Neural cell (in vitro differentiated cells): ENCODE measurements around the gene VAV2. TPM values are rescaled to one million over a fixed set of nuclear protein-coding genes. Genes with fewer than 3 reads are reported as not detected.

Experiments
- H2AFZ ChIP-seq: fragments of 200-600, 300-800 bp; sonication (generic), shearing (Covaris generic); 2 replicates; pipeline ENCODE4 v1.6.0; 2014; ENCODE audit warnings: low read depth, mild to moderate bottlenecking, antibody characterized with exemption, low read length, moderate library complexity
- H3F3A ChIP-seq: fragments of 200-600 bp; shearing (Covaris generic); 2 replicates; pipeline ENCODE4 v1.6.1; 2016; ENCODE audit warnings: mild to moderate bottlenecking, moderate library complexity, mixed read lengths, antibody characterized with exemption, low read length; ENCODE audit not compliant: insufficient read depth, poor library complexity, severe bottlenecking
- H3K27ac ChIP-seq: fragments of 200-600, 300-800 bp; sonication (generic), shearing (Covaris generic); 2 replicates; pipeline ENCODE4 v1.5.1; 2014; ENCODE audit warnings: mild to moderate bottlenecking, low read length, moderate library complexity
- H3K27me3 ChIP-seq: fragments of 300-800, 200-600 bp; sonication (generic), shearing (Covaris generic); 2 replicates; pipeline ENCODE4 v1.6.0; 2014; ENCODE audit warnings: mild to moderate bottlenecking, low read depth, low read length, moderate library complexity; ENCODE audit not compliant: insufficient read depth
- H3K36me3 ChIP-seq: fragments of 300-800, 200-600 bp; sonication (generic), shearing (Covaris generic); 2 replicates; pipeline ENCODE4 v1.5.1; 2014; ENCODE audit warnings: mild to moderate bottlenecking, antibody characterized with exemption, low read length, moderate library complexity; ENCODE audit not compliant: insufficient read depth
- H3K4me2 ChIP-seq: fragments of 300-800, 200-600 bp; sonication (generic), shearing (Covaris generic); 2 replicates; pipeline ENCODE4 v1.6.0; 2014; ENCODE audit warnings: mild to moderate bottlenecking, low read length
- H3K4me3 ChIP-seq: fragments of 300-800, 200-600 bp; sonication (generic), shearing (Covaris generic); 2 replicates; pipeline ENCODE4 v1.5.1; 2014; ENCODE audit warnings: mild to moderate bottlenecking, low read length, moderate library complexity
- H3K79me2 ChIP-seq: fragments of 200-600 bp; shearing (Covaris generic); replicated peaks from 2 replicates; pipeline ENCODE4 v1.6.0; 2014; ENCODE audit warnings: mild to moderate bottlenecking, low read length, moderate library complexity; ENCODE audit not compliant: insufficient read depth
- H3K9ac ChIP-seq: fragments of 300-800, 200-600 bp; sonication (generic), shearing (Covaris generic); 2 replicates; pipeline ENCODE4 v1.6.1; 2016; ENCODE audit warnings: mild to moderate bottlenecking, low read length, mixed read lengths
- H3K9me2 ChIP-seq: fragments of 200-600 bp; shearing (Covaris generic); 2 replicates; pipeline ENCODE4 v1.6.1; 2016; ENCODE audit warnings: mild to moderate bottlenecking, low read length, mixed read lengths; ENCODE audit not compliant: insufficient read depth
- H3K9me3 ChIP-seq: fragments of 200-600, 300-800 bp; sonication (generic), shearing (Covaris generic); 2 replicates; pipeline ENCODE4 v1.6.1; 2016; ENCODE audit warnings: mild to moderate bottlenecking, mixed run types, low read length, moderate library complexity, mixed read lengths
- H4K20me1 ChIP-seq: fragments of 200-600 bp; shearing (Covaris generic); 2 replicates; pipeline ENCODE4 v1.6.1; 2016; ENCODE audit warnings: mild to moderate bottlenecking, mixed run types; ENCODE audit not compliant: insufficient read depth
- CTCF ChIP-seq: fragments of 450-650 bp; IDR thresholded peaks from 2 replicates; pipeline ENCODE4 v1.5.1; 2014; ENCODE audit warnings: antibody characterized with exemption, mild to moderate bottlenecking, moderate library complexity; ENCODE audit not compliant: poor library complexity, severe bottlenecking
- EP300 ChIP-seq: fragments of 450-650 bp; conservative IDR thresholded peaks from 2 replicates; pipeline ENCODE4 v1.6.1; 2014; ENCODE audit warnings: antibody characterized with exemption, mild to moderate bottlenecking, moderate library complexity; ENCODE audit not compliant: poor library complexity, severe bottlenecking
- EZH2 ChIP-seq: fragments of 200-600, 300-800 bp; shearing (Covaris generic), sonication (generic); IDR thresholded peaks from 2 replicates; pipeline ENCODE4 v1.6.1; 2014; ENCODE audit warnings: antibody characterized with exemption, low read length, borderline replicate concordance, mild to moderate bottlenecking; ENCODE audit not compliant: insufficient read depth, poor library complexity, severe bottlenecking
- MXI1 ChIP-seq: fragments of 450-650 bp; conservative IDR thresholded peaks from 2 replicates; pipeline ENCODE4 v1.6.1; 2014; ENCODE audit warnings: antibody characterized with exemption, mild to moderate bottlenecking; ENCODE audit not compliant: poor library complexity, severe bottlenecking
- POLR2AphosphoS5 ChIP-seq: IDR thresholded peaks from 2 replicates; pipeline ENCODE4 v1.6.1; 2012
- RAD21 ChIP-seq: fragments of 450-650 bp; conservative IDR thresholded peaks from 2 replicates; pipeline ENCODE4 v1.6.1; 2014; ENCODE audit warnings: antibody characterized with exemption, mild to moderate bottlenecking, moderate library complexity
- REST ChIP-seq: IDR thresholded peaks from 2 replicates; pipeline ENCODE4 v1.6.1; 2012; ENCODE audit warnings: borderline replicate concordance
- SMC3 ChIP-seq: fragments of 450-650 bp; conservative IDR thresholded peaks from 2 replicates; pipeline ENCODE4 v1.6.1; 2014; ENCODE audit warnings: antibody characterized with exemption, mild to moderate bottlenecking, moderate library complexity; ENCODE audit not compliant: poor library complexity
- TAF1 ChIP-seq: IDR thresholded peaks from 2 replicates; pipeline ENCODE4 v1.6.1; 2012; ENCODE audit warnings: low read depth
- polyA plus RNA-seq: library from polyadenylated mRNA; depleted of rRNA; stranded (reverse); fragments of >200 nt; gene quantifications from 2 replicates; pipeline ENCODE4 v1.2.3, GENCODE V29; 2014

VAV2 gene
- polyA plus RNA-seq, 1 donor from 2014 or later = 35.2 TPM

GRCh38 chr9:133930046-133930681 is 62.0 kb downstream of the VAV2 start:
- Histone ChIP-seq H3K4me2 (no peak overlapping the region), H2AFZ (no peak overlapping the region), H3K9ac (no peak overlapping the region), H3F3A (no peaks in the 10 kb centered on the region), H4K20me1 (no peaks in the 10 kb centered on the region), H3K9me3 (no peaks in the 10 kb centered on the region), H3K9me2 (no peaks in the 10 kb centered on the region), H3K27me3 (no peaks in the 10 kb centered on the region), H3K79me2 (peaks cover 7% of the 10 kb centered on the region), H3K27ac (no peak overlapping the region), H3K4me3 (no peak overlapping the region), H3K36me3 (no peaks in the 10 kb centered on the region)
- TF ChIP-seq MXI1 (no peak), REST (no peak), SMC3 (no peak), EZH2 (no peak), TAF1 (no peak), RAD21 (no peak), EP300 (no peak), POLR2AphosphoS5 (no peak), CTCF (no peak)

- H3K79me2 ChIP-seq = peaks cover 7% of the 10 kb centered on the region
- TF ChIP-seq MXI1 (no peak), EZH2 (no peak), RAD21 (no peak), SMC3 (no peak), EP300 (no peak), CTCF (no peak), REST (no peak), POLR2AphosphoS5 (no peak), TAF1 (no peak)
- no peaks in the 10 kb centered on the region for H4K20me1 ChIP-seq
- H3K9me2 ChIP-seq = no peaks in the 10 kb centered on the region
- no peak overlapping the region for H3K9ac ChIP-seq
- H3K9me3 ChIP-seq = no peaks in the 10 kb centered on the region
- H3K27me3 ChIP-seq = no peaks in the 10 kb centered on the region
- H3F3A ChIP-seq = no peaks in the 10 kb centered on the region
- H2AFZ ChIP-seq = no peak overlapping the region
- no peak overlapping the region for H3K4me3 ChIP-seq
- H3K4me2 ChIP-seq = no peak overlapping the region
- no peak overlapping the region for H3K27ac ChIP-seq
- H3K36me3 ChIP-seq = no peaks in the 10 kb centered on the region
Observed at GRCh38 chr9:133929599-133929998, 62.5 kb downstream of the VAV2 start.
